ENCODE measurements around the gene COL9A2.

COL9A2 gene

GRCh38 chr1:40305451-40305850 is 11.6 kb downstream of the COL9A2 start:
- Histone ChIP-seq H3K9ac (no peak overlapping the region), H3K36me3 (0 out of 2 replicates have a peak, but pooled peaks cover 4% of the 10 kb centered on the region), H3K4me3 (no peak overlapping the region), H3K4me2 (no peak overlapping the region), H3K27me3 (no peaks in the 10 kb centered on the region), H3K9me3 (no peaks in the 10 kb centered on the region), H4K20me1 (no peaks in the 10 kb centered on the region), H3K4me1 (peaks cover 15% of the 10 kb centered on the region), H3K27ac (no peak overlapping the region)
- TF ChIP-seq Cebpa-rat (IDR thresholded peaks at IDR 0.05): no peak

GRCh38 chr1:40303790-40304189 is 13.3 kb downstream of the COL9A2 start:
- H3K9ac ChIP-seq: no peak overlapping the region
- H3K4me1 ChIP-seq: peaks cover 21% of the 10 kb centered on the region
- H3K36me3 ChIP-seq: 0 out of 2 replicates have a peak, but pooled peaks cover 4% of the 10 kb centered on the region
- no peak overlapping the region for H3K4me3 ChIP-seq
- no peak overlapping the region for H3K27ac ChIP-seq
- no peaks in the 10 kb centered on the region for H3K27me3 ChIP-seq
- H3K9me3 ChIP-seq: no peaks in the 10 kb centered on the region
- H4K20me1 ChIP-seq: peaks cover 5% of the 10 kb centered on the region; the same call in 1 of the 2 replicates
- no peak for TF ChIP-seq Cebpa-rat (IDR thresholded peaks at IDR 0.05)
- H3K4me2 ChIP-seq: no peak overlapping the region

GRCh38 chr1:40303051-40303771 is 13.9 kb downstream of the COL9A2 start:
- Histone ChIP-seq H3K4me1 (peaks cover 25% of the 10 kb centered on the region), H3K4me2 (no peak overlapping the region), H4K20me1 (peaks cover 5% of the 10 kb centered on the region; the same call in 1 of the 2 replicates), H3K27me3 (no peaks in the 10 kb centered on the region), H3K4me3 (no peak overlapping the region), H3K9ac (no peak overlapping the region), H3K9me3 (no peaks in the 10 kb centered on the region), H3K27ac (no peak overlapping the region), H3K36me3 (0 out of 2 replicates have a peak, but pooled peaks cover 4% of the 10 kb centered on the region)
- TF ChIP-seq Cebpa-rat (IDR thresholded peaks at IDR 0.05): no peak

- Histone ChIP-seq H4K20me1 (peaks cover 5% of the 10 kb centered on the region; the same call in 1 of the 2 replicates), H3K4me1 (peaks cover 25% of the 10 kb centered on the region), H3K27ac (no peak overlapping the region), H3K9me3 (no peaks in the 10 kb centered on the region), H3K4me3 (no peak overlapping the region), H3K27me3 (no peaks in the 10 kb centered on the region), H3K36me3 (0 out of 2 replicates have a peak, but pooled peaks cover 4% of the 10 kb centered on the region), H3K4me2 (no peak overlapping the region), H3K9ac (no peak overlapping the region)
- TF ChIP-seq Cebpa-rat (IDR thresholded peaks at IDR 0.05): no peak
Observed at GRCh38 chr1:40302475-40302874, 14.6 kb downstream of the COL9A2 start.

GRCh38 chr1:40301541-40302299 is 15.4 kb downstream of the COL9A2 start:
- Histone ChIP-seq H3K4me1 (peaks cover 25% of the 10 kb centered on the region), H3K9ac (no peak overlapping the region), H3K27ac (no peak overlapping the region), H3K36me3 (0 out of 2 replicates have a peak, but pooled peaks cover 4% of the 10 kb centered on the region), H3K27me3 (no peaks in the 10 kb centered on the region), H3K4me2 (no peak overlapping the region), H3K4me3 (no peak overlapping the region), H3K9me3 (no peaks in the 10 kb centered on the region), H4K20me1 (peaks cover 5% of the 10 kb centered on the region; the same call in 1 of the 2 replicates)
- no peak for TF ChIP-seq Cebpa-rat (IDR thresholded peaks at IDR 0.05)

- Histone ChIP-seq H3K27me3 (no peaks in the 10 kb centered on the region), H3K9ac (no peak overlapping the region), H4K20me1 (peaks cover 5% of the 10 kb centered on the region; the same call in 1 of the 2 replicates), H3K9me3 (no peaks in the 10 kb centered on the region), H3K4me2 (no peak overlapping the region), H3K27ac (no peak overlapping the region), H3K4me3 (no peak overlapping the region), H3K4me1 (peaks cover 25% of the 10 kb centered on the region), H3K36me3 (0 out of 2 replicates have a peak, but pooled peaks cover 4% of the 10 kb centered on the region)
- no peak for TF ChIP-seq Cebpa-rat (IDR thresholded peaks at IDR 0.05)
Observed at GRCh38 chr1:40301066-40301465, 16.0 kb downstream of the COL9A2 start.

- Histone ChIP-seq H3K36me3 (0 out of 2 replicates have a peak, but pooled peaks cover 4% of the 10 kb centered on the region), H3K4me1 (peaks cover 25% of the 10 kb centered on the region), H3K27ac (no peak overlapping the region), H3K4me3 (no peak overlapping the region), H3K4me2 (peak overlapping the region; percentile 56), H4K20me1 (peaks cover 5% of the 10 kb centered on the region; the same call in 1 of the 2 replicates), H3K9ac (no peak overlapping the region), H3K27me3 (no peaks in the 10 kb centered on the region), H3K9me3 (no peaks in the 10 kb centered on the region)
- TF ChIP-seq Cebpa-rat (IDR thresholded peaks at IDR 0.05): no peak
Observed at GRCh38 chr1:40300651-40301050, 16.4 kb downstream of the COL9A2 start.

GRCh38 chr1:40300249-40300567 is 16.9 kb downstream of the COL9A2 start:
- peaks cover 5% of the 10 kb centered on the region; the same call in 1 of the 2 replicates for H4K20me1 ChIP-seq
- peaks cover 7% of the 10 kb centered on the region; the same call in 1 of the 2 replicates for H3K36me3 ChIP-seq
- H3K27ac ChIP-seq: no peak overlapping the region
- no peak overlapping the region for H3K4me3 ChIP-seq
- no peaks in the 10 kb centered on the region for H3K27me3 ChIP-seq
- no peak overlapping the region for H3K9ac ChIP-seq
- peak overlapping the region; percentile 56 for H3K4me2 ChIP-seq
- H3K4me1 ChIP-seq: peaks cover 25% of the 10 kb centered on the region
- no peak for TF ChIP-seq Cebpa-rat (IDR thresholded peaks at IDR 0.05)
- H3K9me3 ChIP-seq: no peaks in the 10 kb centered on the region

GRCh38 chr1:40299366-40300248 is 17.5 kb downstream of the COL9A2 start:
- TF ChIP-seq Cebpa-rat (IDR thresholded peaks at IDR 0.05): no peak

More at GRCh38 chr1:40299366-40300248, 17.5 kb downstream of the COL9A2 start:
- no peaks in the 10 kb centered on the region for H3K27me3 ChIP-seq
- H3K36me3 ChIP-seq: peaks cover 13% of the 10 kb centered on the region; the same call in 1 of the 2 replicates
- H3K27ac ChIP-seq: no peak overlapping the region
- H3K4me2 ChIP-seq: peak overlapping the region; percentile 56
- H4K20me1 ChIP-seq: peaks cover 5% of the 10 kb centered on the region; the same call in 1 of the 2 replicates
- peaks cover 25% of the 10 kb centered on the region for H3K4me1 ChIP-seq
- H3K4me3 ChIP-seq: no peak overlapping the region
- H3K9ac ChIP-seq: no peak overlapping the region
- no peaks in the 10 kb centered on the region for H3K9me3 ChIP-seq
